ENCODE results near the gene SELL. TPM values are rescaled to one million over a fixed set of nuclear protein-coding genes. Genes with fewer than 3 reads are reported as not detected.

SELL gene
- total and polyA plus RNA-seq, 11 donors: 0.34 to 10.6 (median 1.7) TPM

GRCh38 chr1:169701261-169702005 lies 10.0 kb downstream of the SELL start:
- Histone ChIP-seq H3K4me3 (no peak overlapping the region), H3K27ac (peak overlapping the region in 1 of 12 donors; percentile 5), H3K27me3 (peaks cover 0 to 4% (median 0%) of the 10 kb centered on the region in 9 donors), H3K36me3 (peaks cover 0 to 6% (median 0%) of the 10 kb centered on the region in 9 donors), H3K4me1 (peaks cover 0 to 35% (median 0%) of the 10 kb centered on the region in 12 donors), H3K9me3 (no peaks in the 10 kb centered on the region)
- no peak for TF ChIP-seq POLR2A (IDR thresholded peaks at IDR 0.05)
- no peak for TF ChIP-seq CTCF (IDR thresholded peaks at IDR 0.05)
- intact Hi-C loops (cut with DNase I): loop anchor here in 1 of 10 donors (10.0 kb wide), 1 partner anchor 103 kb away; no protein-coding TSS in a partner anchor
- DNase-seq: no peak
- 61 to 98% (median 92%) methylated on average over 2 of the region's 2 CpGs for WGBS, 4 donors
- ATAC-seq: no peak

- Histone ChIP-seq H3K4me3 (no peak overlapping the region), H3K4me1 (peaks cover 0 to 42% (median 0%) of the 10 kb centered on the region in 12 donors), H3K9me3 (no peaks in the 10 kb centered on the region), H3K27ac (peak overlapping the region in 1 of 12 donors; percentile 10), H3K27me3 (peaks cover 0 to 6% (median 0%) of the 10 kb centered on the region in 9 donors), H3K36me3 (peaks cover 0 to 4% (median 0%) of the 10 kb centered on the region in 9 donors)
- no peak for ATAC-seq
- intact Hi-C loops (cut with DNase I): loop anchor here in 3 of 10 donors (5.0 to 10.0 kb wide), 3 partner anchors 75 to 105 kb away; no protein-coding TSS in a partner anchor
- no peak for DNase-seq
- peak in 3 of 12 donors; percentile 10 to 17 (median 10) for TF ChIP-seq CTCF (IDR thresholded peaks at IDR 0.05)
- TF ChIP-seq POLR2A (IDR thresholded peaks at IDR 0.05): no peak
- 36 to 69% (median 55%) methylated on average over 3 of the region's 3 CpGs for whole genome bisulfite sequencing, 4 donors
Measured at GRCh38 chr1:169699707-169700106, 11.7 kb downstream of the SELL start.

- H3K9me3 ChIP-seq: no peaks in the 10 kb centered on the region
- ATAC-seq: no peak
- WGBS, 4 donors: 66 to 77% (median 74%) methylated on average over 3 of the region's 3 CpGs
- peak overlapping the region in 1 of 12 donors; percentile 10 for H3K27ac ChIP-seq
- DNase-seq: no peak
- no peak for TF ChIP-seq POLR2A (IDR thresholded peaks at IDR 0.05)
- no peak for TF ChIP-seq CTCF (IDR thresholded peaks at IDR 0.05)
- H3K4me1 ChIP-seq: peaks cover 0 to 45% (median 0%) of the 10 kb centered on the region in 12 donors
- H3K27me3 ChIP-seq: peaks cover 0 to 6% (median 0%) of the 10 kb centered on the region in 9 donors
- H3K36me3 ChIP-seq: peaks cover 0 to 4% (median 0%) of the 10 kb centered on the region in 9 donors
- intact Hi-C loops (cut with DNase I): loop anchor here in 2 of 10 donors (5.0 to 10.0 kb wide), 2 partner anchors 74 to 97 kb away; no protein-coding TSS in a partner anchor
- H3K4me3 ChIP-seq: no peak overlapping the region
Measured at GRCh38 chr1:169698976-169699375, 12.4 kb downstream of the SELL start.

- H3K27me3 ChIP-seq: peaks cover 0 to 6% (median 0%) of the 10 kb centered on the region in 9 donors
- DNase-seq (no peak), ATAC-seq (no peak)
- WGBS, 4 donors: 68 to 79% (median 76%) methylated on average over 1 of the region's 1 CpG
- peaks cover 0 to 4% (median 0%) of the 10 kb centered on the region in 9 donors for H3K36me3 ChIP-seq
- no peak overlapping the region for H3K4me3 ChIP-seq
- H3K4me1 ChIP-seq: peaks cover 0 to 57% (median 0%) of the 10 kb centered on the region in 12 donors
- peak overlapping the region in 1 of 12 donors; percentile 81 for H3K27ac ChIP-seq
- intact Hi-C loops (cut with DNase I): loop anchor here in 2 of 10 donors (5.0 to 10.0 kb wide), 2 partner anchors 73 to 95 kb away; no protein-coding TSS in a partner anchor
- H3K9me3 ChIP-seq: no peaks in the 10 kb centered on the region
- TF ChIP-seq POLR2A (IDR thresholded peaks at IDR 0.05) (no peak), CTCF (IDR thresholded peaks at IDR 0.05) (no peak)
Measured at GRCh38 chr1:169697755-169698154, 13.7 kb downstream of the SELL start.

Data from heart left ventricle (tissue), 16 donors.